ENCODE measurements around the gene STK17B. TPM values are rescaled to one million over a fixed set of nuclear protein-coding genes. Genes with fewer than 3 reads are reported as not detected.

Gene STK17B
- total RNA-seq, 1 donor from 2014 or later: 89.3 TPM

GRCh38 chr2:196215376-196215775, 44.0 kb upstream of the STK17B start:
- DNase-seq (ENCODE audit: extremely low spot score, unreplicated experiment): no peak
- H3K9me3 Mint-ChIP-seq (ENCODE audit: unreplicated experiment): no peaks in the 10 kb centered on the region
- H3K27me3 Mint-ChIP-seq (ENCODE audit: unreplicated experiment): no peaks in the 10 kb centered on the region
- H3K36me3 Mint-ChIP-seq (ENCODE audit: unreplicated experiment): peaks cover 44% of the 10 kb centered on the region
- no peak for TF ChIP-seq CTCF (IDR thresholded peaks at IDR 0.05)
- H3K4me1 Mint-ChIP-seq (ENCODE audit: unreplicated experiment): peaks cover 14% of the 10 kb centered on the region
- H3K27ac Mint-ChIP-seq (ENCODE audit: unreplicated experiment): no peak overlapping the region
- no peak overlapping the region for H3K4me3 Mint-ChIP-seq (ENCODE audit: unreplicated experiment)

- DNase-seq (ENCODE audit: extremely low spot score, unreplicated experiment): no peak
- no peak overlapping the region for H3K4me3 Mint-ChIP-seq (ENCODE audit: unreplicated experiment)
- no peak for TF ChIP-seq CTCF (IDR thresholded peaks at IDR 0.05)
- H3K27ac Mint-ChIP-seq (ENCODE audit: unreplicated experiment): no peak overlapping the region
- no peaks in the 10 kb centered on the region for H3K27me3 Mint-ChIP-seq (ENCODE audit: unreplicated experiment)
- H3K36me3 Mint-ChIP-seq (ENCODE audit: unreplicated experiment): peaks cover 35% of the 10 kb centered on the region
- no peaks in the 10 kb centered on the region for H3K9me3 Mint-ChIP-seq (ENCODE audit: unreplicated experiment)
- peaks cover 14% of the 10 kb centered on the region for H3K4me1 Mint-ChIP-seq (ENCODE audit: unreplicated experiment)
Observed at GRCh38 chr2:196214156-196214555, 42.8 kb upstream of the STK17B start.

- no peak overlapping the region for H3K4me3 Mint-ChIP-seq (ENCODE audit: unreplicated experiment)
- H3K9me3 Mint-ChIP-seq (ENCODE audit: unreplicated experiment): no peaks in the 10 kb centered on the region
- H3K36me3 Mint-ChIP-seq (ENCODE audit: unreplicated experiment): peaks cover 35% of the 10 kb centered on the region
- DNase-seq (ENCODE audit: extremely low spot score, unreplicated experiment): no peak
- H3K27ac Mint-ChIP-seq (ENCODE audit: unreplicated experiment): no peak overlapping the region
- no peaks in the 10 kb centered on the region for H3K27me3 Mint-ChIP-seq (ENCODE audit: unreplicated experiment)
- H3K4me1 Mint-ChIP-seq (ENCODE audit: unreplicated experiment): peaks cover 20% of the 10 kb centered on the region
- TF ChIP-seq CTCF (IDR thresholded peaks at IDR 0.05): no peak
Observed at GRCh38 chr2:196213252-196213980, 42.0 kb upstream of the STK17B start.

GRCh38 chr2:196208915-196209314, 37.5 kb upstream of the STK17B start:
- H3K27ac Mint-ChIP-seq (ENCODE audit: unreplicated experiment): no peak overlapping the region
- no peaks in the 10 kb centered on the region for H3K27me3 Mint-ChIP-seq (ENCODE audit: unreplicated experiment)
- no peak for TF ChIP-seq CTCF (IDR thresholded peaks at IDR 0.05)
- H3K4me1 Mint-ChIP-seq (ENCODE audit: unreplicated experiment): peaks cover 8% of the 10 kb centered on the region
- DNase-seq (ENCODE audit: extremely low spot score, unreplicated experiment): no peak
- no peaks in the 10 kb centered on the region for H3K9me3 Mint-ChIP-seq (ENCODE audit: unreplicated experiment)
- H3K36me3 Mint-ChIP-seq (ENCODE audit: unreplicated experiment): peaks cover 18% of the 10 kb centered on the region
- H3K4me3 Mint-ChIP-seq (ENCODE audit: unreplicated experiment): no peak overlapping the region

GRCh38 chr2:196206804-196207203, 35.4 kb upstream of the STK17B start:
- H3K4me3 Mint-ChIP-seq (ENCODE audit: unreplicated experiment): no peak overlapping the region
- H3K36me3 Mint-ChIP-seq (ENCODE audit: unreplicated experiment): peaks cover 9% of the 10 kb centered on the region
- H3K27ac Mint-ChIP-seq (ENCODE audit: unreplicated experiment): no peak overlapping the region
- H3K27me3 Mint-ChIP-seq (ENCODE audit: unreplicated experiment): no peaks in the 10 kb centered on the region
- DNase-seq (ENCODE audit: extremely low spot score, unreplicated experiment): no peak
- TF ChIP-seq CTCF (IDR thresholded peaks at IDR 0.05): no peak
- H3K4me1 Mint-ChIP-seq (ENCODE audit: unreplicated experiment): peaks cover 8% of the 10 kb centered on the region
- no peaks in the 10 kb centered on the region for H3K9me3 Mint-ChIP-seq (ENCODE audit: unreplicated experiment)
